Fibroblast of skin of scalp (primary cell): ENCODE results near the gene TMCC3.

Experiments
- DNase-seq: peaks from one replicate; pipeline ENCODE4 v3.0.0-alpha.2; 2013

TMCC3 gene

DNA sequence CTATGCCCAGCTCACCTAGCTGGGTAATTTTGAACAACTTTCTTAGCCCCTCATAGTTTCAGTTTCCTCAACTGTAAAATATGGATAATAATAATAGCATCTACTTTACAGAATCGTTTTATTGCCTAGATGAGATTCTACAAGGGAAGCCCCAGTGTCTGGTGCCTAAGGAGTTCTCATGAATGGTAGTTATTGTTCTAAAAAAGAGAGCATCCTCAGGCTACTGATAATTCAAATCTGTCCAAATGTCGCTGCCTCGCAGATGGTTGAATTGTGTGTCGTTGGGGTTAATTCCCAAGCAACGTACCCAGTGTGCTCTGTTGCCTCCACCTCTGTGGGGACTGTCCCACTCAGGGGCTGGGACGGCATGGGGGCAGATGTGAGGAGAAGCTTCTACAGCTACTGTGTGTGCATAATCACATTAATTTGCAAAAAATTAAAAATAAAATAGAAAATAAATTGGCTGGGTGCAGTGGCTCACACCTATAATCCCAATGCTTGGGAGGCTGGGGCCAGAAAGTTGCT is 119.1 kb downstream of the TMCC3 start:
- no peak for DNase-seq

DNA sequence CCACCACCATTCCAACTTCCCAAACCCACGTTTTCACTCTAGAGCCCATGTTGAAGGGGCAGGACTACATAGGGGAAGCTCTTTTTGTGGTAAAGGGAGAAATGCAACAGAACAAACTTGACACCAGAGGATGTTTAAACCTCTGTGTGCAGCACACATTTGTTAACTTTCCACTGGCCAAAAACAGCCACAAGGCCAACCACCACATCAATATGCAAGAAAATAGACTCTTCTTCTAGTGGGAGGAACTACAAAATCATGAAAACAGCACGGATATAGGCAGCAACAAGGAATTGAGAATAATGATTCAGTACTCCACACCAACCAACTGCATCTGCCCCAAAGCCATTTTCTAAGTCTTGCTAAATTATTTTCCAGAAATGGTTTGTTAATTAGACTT is 124.4 kb downstream of the TMCC3 start:
- DNase-seq, result no peak
